CD4-positive, alpha-beta memory T cell (primary cell): ENCODE results near the gene HSPA2. TPM values are rescaled to one million over a fixed set of nuclear protein-coding genes. Genes with fewer than 3 reads are reported as not detected.
"Not testable (repeated sequence)": the region's sequence is repeated elsewhere in the genome, so short reads cannot be mapped to it uniquely, and the experiment has no call there.

Experiments
- CTCF ChIA-PET: fragments of 350-600 bp; sonication (Branson Sonifier 250); formaldehyde crosslinking; loops from one replicate; lab custom pipeline; 2021; ENCODE audit warnings: inconsistent platforms; ENCODE audit not compliant: partially characterized antibody; lab: Charles Lee
- POLR2A ChIA-PET: fragments of 350-600 bp; sonication (Branson Sonifier 250); formaldehyde crosslinking; loops from one replicate; lab custom pipeline; 2021; ENCODE audit not compliant: partially characterized antibody; lab: Charles Lee
- DNase-seq, 5 donors: peaks; one replicate each; pipeline versions ENCODE4 v3.0.0 to v3.0.0-alpha.2; 2020 to 2022; ENCODE audit warnings: mixed read lengths in 1 of 5
- H3K27ac ChIP-seq: one replicate; pipeline ENCODE4 v1.7.0; 2013; ENCODE audit warnings: low read depth, low read length
- H3K27me3 ChIP-seq: 2 replicates; pipeline ENCODE4 v1.7.0; 2013; ENCODE audit warnings: mild to moderate bottlenecking, low read length, moderate library complexity; ENCODE audit not compliant: insufficient read depth
- H3K36me3 ChIP-seq: 2 replicates; pipeline ENCODE4 v1.7.0; 2013; ENCODE audit warnings: mild to moderate bottlenecking, low read length, moderate library complexity; ENCODE audit not compliant: insufficient read depth
- H3K4me1 ChIP-seq: 2 replicates; pipeline ENCODE4 v1.7.0; 2013; ENCODE audit warnings: mild to moderate bottlenecking, low read length, moderate library complexity; ENCODE audit not compliant: insufficient read depth
- H3K4me3 ChIP-seq, 2 donors: one replicate each; pipeline ENCODE4 v1.7.0; 2013; ENCODE audit warnings: low read length in 2 of 2, mild to moderate bottlenecking in 1 of 2
- H3K9me3 ChIP-seq, 2 donors: one replicate each; pipeline ENCODE4 v1.7.0; 2013; ENCODE audit warnings: low read length in 2 of 2, control low read depth in 1 of 2; ENCODE audit not compliant: control insufficient read depth in 1 of 2
- H3K27ac Mint-ChIP-seq, 7 donors: one replicate each; pipeline ENCODE4 v1.8.0; 2020 to 2021; ENCODE audit warnings: mixed read lengths in 7 of 7, mild to moderate bottlenecking in 6 of 7, inconsistent platforms in 3 of 7, moderate library complexity in 3 of 7
- H3K27me3 Mint-ChIP-seq, 2 donors: one replicate each; pipeline ENCODE4 v1.8.0; 2020 to 2021; ENCODE audit warnings: mixed read lengths in 2 of 2
- H3K36me3 Mint-ChIP-seq, 2 donors: one replicate each; pipeline ENCODE4 v1.8.0; 2020 to 2021; ENCODE audit warnings: mixed read lengths in 2 of 2, inconsistent platforms in 1 of 2, mild to moderate bottlenecking in 1 of 2
- H3K4me1 Mint-ChIP-seq, 4 donors: one replicate each; pipeline ENCODE4 v1.8.0; 2020 to 2021; ENCODE audit warnings: mixed read lengths in 4 of 4, mild to moderate bottlenecking in 1 of 4
- H3K4me3 Mint-ChIP-seq, 8 donors: one replicate each; pipeline ENCODE4 v1.8.0; 2020 to 2021; ENCODE audit warnings: mixed read lengths in 8 of 8, mild to moderate bottlenecking in 7 of 8, moderate library complexity in 6 of 8, inconsistent platforms in 3 of 8
- H3K9me3 Mint-ChIP-seq, 8 donors: one replicate each; pipeline ENCODE4 v1.8.0; 2020 to 2021; ENCODE audit warnings: mixed read lengths in 8 of 8, mild to moderate bottlenecking in 5 of 8, inconsistent platforms in 3 of 8, moderate library complexity in 1 of 8
- intact Hi-C: fragments of 100-400 bp; cut with micrococcal nuclease; formaldehyde crosslinking; loops from one replicate; pipeline ENCODE4 v1.15.1; 2023
- polyA plus RNA-seq, 2 donors: library from polyadenylated mRNA; unstranded; fragments of 300-500 nt; fragmentation: Illumina TruSeq; gene quantifications; one replicate each; pipeline ENCODE4 v1.2.3, GENCODE V29; 2021
- total RNA-seq, 2 experiments: library from RNA; stranded (reverse); gene quantifications; one replicate each; pipeline ENCODE4 v1.2.3, GENCODE V29; 2021

Gene HSPA2
- total and polyA plus RNA-seq, 4 experiments from 2014 or later = 0.37 to 1.5 (median 0.86) TPM

DNA sequence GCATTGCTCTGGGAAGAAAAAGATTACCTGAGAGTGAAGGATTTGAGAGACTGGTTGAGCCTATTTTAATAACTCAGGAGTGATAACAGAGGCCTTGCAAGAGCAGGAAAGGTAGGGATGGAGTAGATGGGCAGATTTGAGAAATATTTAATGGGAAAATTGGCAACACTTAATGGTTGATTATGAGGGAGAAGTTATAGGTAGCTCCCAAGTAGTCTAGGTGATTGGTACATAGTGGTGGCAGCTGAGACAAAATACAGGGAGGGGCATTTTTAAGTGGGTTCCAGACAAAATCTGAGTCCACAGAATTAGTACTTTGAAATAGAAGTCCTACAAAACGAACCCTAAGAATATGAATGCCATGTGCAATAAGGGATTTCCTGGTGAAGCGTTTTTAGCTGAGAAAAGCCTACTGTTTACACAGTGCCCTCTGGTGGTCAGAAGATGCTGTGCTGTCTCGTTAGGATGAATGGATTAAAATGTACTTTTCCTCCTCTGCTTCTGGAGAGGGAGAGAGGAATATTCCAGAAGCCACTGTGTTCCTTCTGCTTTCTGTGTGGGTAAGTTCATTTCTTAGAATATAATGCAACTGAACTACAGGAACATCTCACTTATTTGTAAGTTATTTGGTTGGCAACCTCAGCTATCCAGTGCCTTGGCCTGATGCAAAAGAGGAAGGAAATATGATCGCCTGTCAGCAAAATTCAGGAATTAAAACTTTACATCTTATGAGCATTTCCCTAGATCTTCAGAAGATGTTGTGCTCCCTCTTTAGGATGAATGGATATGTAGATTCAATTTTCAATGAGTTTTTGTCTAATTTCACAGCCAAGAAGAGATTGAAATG is 29.5 kb upstream of the HSPA2 start:
- ChIA-PET CTCF (interaction anchor here (0.6 to 6.0 kb wide), 20 partner anchors 9 to 381 kb away, joined by 3 to 109 read pairs (median 10); partner anchors contain the start of genes HSPA2 and MTHFD1), POLR2A (interaction anchor here (0.8 to 12.6 kb wide), 9 partner anchors 9 to 173 kb away, joined by 3 to 318 read pairs (median 3); partner anchors contain the start of gene MTHFD1)
- H3K36me3 Mint-ChIP-seq = peaks cover 0 to 17% of the 10 kb centered on the region in 2 donors
- H3K4me3 Mint-ChIP-seq = peak overlapping the region in 7 of 8 donors; percentile 12 to 93 (median 65)
- peak; percentile 65 to 72 (median 69) for DNase-seq
- Histone ChIP-seq H3K27me3 (no peaks in the 10 kb centered on the region), H3K27ac (peak overlapping the region; percentile 59), H3K4me3 (no peak overlapping the region), H3K36me3 (peaks cover 6% of the 10 kb centered on the region), H3K4me1 (peaks cover 92% of the 10 kb centered on the region), H3K9me3 (no peaks in the 10 kb centered on the region)
- H3K27me3 Mint-ChIP-seq = no peaks in the 10 kb centered on the region
- intact Hi-C loops = loop anchor here (1.0 to 2.0 kb wide), 6 partner anchors 8 to 167 kb away; partner anchors contain the start of gene ZBTB25
- H3K4me1 Mint-ChIP-seq = peaks cover 62 to 93% (median 81%) of the 10 kb centered on the region in 4 donors
- H3K9me3 Mint-ChIP-seq = no peaks in the 10 kb centered on the region
- peak overlapping the region; percentile 54 to 94 (median 88) for H3K27ac Mint-ChIP-seq

DNA sequence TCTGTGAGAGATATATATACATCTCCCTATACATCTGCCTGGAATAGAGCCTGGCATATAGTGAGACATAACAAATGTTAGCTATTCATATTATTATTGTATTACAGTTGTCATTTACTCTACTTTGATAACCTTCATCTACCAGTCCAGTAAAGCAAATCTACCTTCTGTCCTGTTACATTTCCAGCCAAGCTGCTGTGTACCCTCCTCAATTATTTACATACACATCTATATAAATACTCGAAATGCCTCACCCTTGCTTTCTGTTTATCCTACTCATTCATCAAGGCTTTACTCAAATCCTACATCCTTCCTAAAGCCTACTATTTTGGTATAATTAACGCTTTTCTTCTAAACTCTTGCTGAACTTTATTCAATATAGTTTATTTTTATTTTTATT is 27.3 kb upstream of the HSPA2 start:
- Histone ChIP-seq H3K27ac (no peak overlapping the region), H3K9me3 (no peaks in the 10 kb centered on the region), H3K27me3 (no peaks in the 10 kb centered on the region), H3K4me1 (peaks cover 90% of the 10 kb centered on the region), H3K4me3 (no peak overlapping the region), H3K36me3 (peaks cover 6% of the 10 kb centered on the region)
- intact Hi-C loops = no loop called here
- no peaks in the 10 kb centered on the region for H3K27me3 Mint-ChIP-seq
- peaks cover 67 to 93% (median 80%) of the 10 kb centered on the region in 4 donors for H3K4me1 Mint-ChIP-seq
- DNase-seq = no peak
- no peak overlapping the region for H3K4me3 Mint-ChIP-seq
- CTCF ChIA-PET = interaction anchor here (0.6 to 5.6 kb wide), 5 partner anchors 17 to 169 kb away, joined by 3 to 109 read pairs (median 3); partner anchors contain the start of gene HSPA2
- no peaks in the 10 kb centered on the region for H3K9me3 Mint-ChIP-seq
- POLR2A ChIA-PET = interaction anchor here (0.6 to 4.0 kb wide), 2 partner anchors 9 to 12 kb away, joined by 3 to 44 read pairs; partner anchors contain the start of gene ZBTB1
- peaks cover 0 to 14% of the 10 kb centered on the region in 2 donors for H3K36me3 Mint-ChIP-seq
- H3K27ac Mint-ChIP-seq = peak overlapping the region in 1 of 7 donors; percentile 49

DNA sequence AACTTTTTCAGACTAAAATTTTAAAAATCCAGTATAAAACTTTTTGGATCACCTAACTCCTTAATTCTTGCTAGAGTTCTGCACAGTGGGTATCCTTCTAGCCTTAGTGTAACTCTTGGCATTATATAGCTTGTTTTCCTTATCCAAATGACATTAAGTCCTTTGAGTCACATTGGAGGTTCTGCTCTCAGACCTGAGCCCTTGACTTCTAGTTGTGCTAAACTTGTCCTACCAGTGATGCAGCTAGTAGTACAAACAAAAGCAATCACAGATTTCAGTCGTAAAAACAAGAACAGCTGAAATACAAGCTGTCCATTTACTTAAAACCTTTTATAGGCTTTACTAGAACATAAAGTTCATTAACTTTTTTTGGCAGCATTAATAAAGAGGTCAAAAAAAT is 25.5 kb upstream of the HSPA2 start:
- peaks cover 6% of the 10 kb centered on the region for H3K36me3 ChIP-seq
- Mint-ChIP-seq H3K36me3 (peaks cover 0 to 16% of the 10 kb centered on the region in 2 donors), H3K9me3 (no peaks in the 10 kb centered on the region), H3K27me3 (no peaks in the 10 kb centered on the region), H3K4me1 (peaks cover 57 to 85% (median 69%) of the 10 kb centered on the region in 4 donors), H3K27ac (no peak overlapping the region), H3K4me3 (peak overlapping the region in 1 of 8 donors; percentile 8)
- peaks cover 77% of the 10 kb centered on the region for H3K4me1 ChIP-seq
- H3K27ac ChIP-seq = no peak overlapping the region
- H3K9me3 ChIP-seq = no peaks in the 10 kb centered on the region
- ChIA-PET CTCF (interaction anchor here (1.0 to 3.3 kb wide), 7 partner anchors 12 to 85 kb away, joined by 3 to 16 read pairs (median 6); partner anchors contain the start of gene ZBTB25), POLR2A (interaction anchor here (0.6 to 1.9 kb wide), 5 partner anchors 10 to 26 kb away, joined by 3 to 13 read pairs (median 3); partner anchors contain the start of genes HSPA2 and ZBTB1)
- no peak for DNase-seq
- no peaks in the 10 kb centered on the region for H3K27me3 ChIP-seq
- intact Hi-C loops = no loop called here
- peak overlapping the region in 1 of 2 donors; percentile 14 for H3K4me3 ChIP-seq

DNA sequence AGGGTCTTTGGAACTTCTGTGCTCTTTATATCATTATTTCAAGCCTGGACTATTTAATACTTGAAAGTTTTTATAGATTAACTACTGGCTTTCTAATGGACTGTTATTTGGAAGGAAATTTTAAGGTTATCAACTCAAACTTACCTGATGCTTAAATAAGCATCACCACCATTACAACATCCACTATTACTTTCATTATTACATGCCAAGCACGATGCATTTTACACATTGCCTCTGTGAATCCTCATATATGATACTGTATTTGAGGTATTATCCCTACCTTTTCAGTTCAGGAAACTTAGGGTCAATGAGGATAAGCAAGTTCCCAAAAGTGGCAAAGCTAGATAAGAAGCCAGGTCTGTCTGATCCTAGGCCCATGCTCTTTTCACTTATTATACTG is 23.6 kb upstream of the HSPA2 start:
- peaks cover 45 to 66% (median 54%) of the 10 kb centered on the region in 4 donors for H3K4me1 Mint-ChIP-seq

DNA sequence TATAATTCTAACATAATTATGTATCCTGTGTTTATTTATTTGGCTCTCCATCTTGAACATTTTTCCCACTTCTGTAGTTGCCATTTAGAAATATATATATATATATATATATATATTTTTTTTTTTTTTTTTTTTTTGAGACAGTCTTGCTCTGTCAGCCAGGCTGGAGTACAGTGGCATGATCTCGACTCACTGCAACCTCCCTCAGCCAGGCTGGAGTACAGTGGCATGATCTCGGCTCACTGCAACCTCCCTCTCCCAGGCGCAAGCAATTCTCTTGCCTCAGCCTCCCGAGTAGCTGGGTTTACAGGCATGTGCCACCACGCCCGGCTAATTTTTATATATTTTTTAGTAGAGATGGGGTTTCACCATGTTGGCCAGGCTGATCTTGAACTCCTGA is 22.9 kb upstream of the HSPA2 start:
- H3K4me3 ChIP-seq, intact Hi-C loops, H3K36me3 Mint-ChIP-seq, H3K27me3 Mint-ChIP-seq, H3K27ac ChIP-seq, H3K9me3 ChIP-seq, H3K27ac Mint-ChIP-seq, DNase-seq, H3K9me3 Mint-ChIP-seq, H3K27me3 ChIP-seq: not testable (repeated sequence)
- Mint-ChIP-seq H3K4me1 (peaks cover 39 to 59% (median 49%) of the 10 kb centered on the region in 4 donors), H3K4me3 (peak overlapping the region in 1 of 8 donors; percentile 11)
- Histone ChIP-seq H3K4me1 (peaks cover 66% of the 10 kb centered on the region), H3K36me3 (peaks cover 13% of the 10 kb centered on the region)
- POLR2A ChIA-PET = interaction anchor here (1.4 to 1.9 kb wide), 2 partner anchors 13 to 16 kb away, joined by 4 to 6 read pairs; partner anchors contain the start of gene ZBTB1
- CTCF ChIA-PET = interaction anchor here (3.3 kb wide), 1 partner anchor 88 kb away, joined by 16 read pairs; no protein-coding TSS in a partner anchor

More for the DNA sequence above, 23.6 kb upstream of the HSPA2 start:
- DNase-seq = no peak
- Mint-ChIP-seq H3K9me3 (no peaks in the 10 kb centered on the region), H3K36me3 (peaks cover 0 to 8% of the 10 kb centered on the region in 2 donors), H3K27me3 (no peaks in the 10 kb centered on the region), H3K4me3 (peak overlapping the region in 6 of 8 donors; percentile 6 to 78 (median 32)), H3K27ac (peak overlapping the region in 3 of 7 donors; percentile 3 to 63 (median 51))
- H3K27ac ChIP-seq = no peak overlapping the region
- peaks cover 6% of the 10 kb centered on the region for H3K36me3 ChIP-seq
- POLR2A ChIA-PET = interaction anchor here (1.9 kb wide), 1 partner anchor 16 kb away, joined by 5 read pairs; no protein-coding TSS in a partner anchor
- intact Hi-C loops = no loop called here
- no peak overlapping the region for H3K4me3 ChIP-seq
- H3K27me3 ChIP-seq = no peaks in the 10 kb centered on the region
- no peaks in the 10 kb centered on the region for H3K9me3 ChIP-seq
- CTCF ChIA-PET = interaction anchor here (0.6 to 3.3 kb wide), 2 partner anchors 87 to 173 kb away, joined by 4 to 16 read pairs; no protein-coding TSS in a partner anchor
- peaks cover 72% of the 10 kb centered on the region for H3K4me1 ChIP-seq

DNA sequence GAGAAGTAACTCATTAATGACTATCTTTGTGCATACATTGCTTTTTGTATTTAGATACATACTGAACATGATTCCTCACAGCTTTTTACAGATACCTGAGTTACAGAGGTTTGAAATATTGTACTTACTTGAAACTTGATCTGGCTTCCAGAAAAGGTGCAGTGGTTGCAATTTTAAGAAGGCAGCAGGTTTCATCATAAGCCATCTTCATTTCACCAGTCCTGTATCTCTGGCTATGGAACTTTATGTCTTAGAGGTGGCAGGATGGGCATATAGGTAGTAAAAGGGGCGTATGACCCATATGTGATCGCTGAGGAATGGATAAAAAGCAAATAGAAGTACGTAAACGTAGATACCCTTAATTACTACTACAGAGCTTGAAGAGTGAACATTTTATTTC is 22.3 kb upstream of the HSPA2 start:
- CTCF ChIA-PET = interaction anchor here (0.6 to 1.4 kb wide), 2 partner anchors 9 to 147 kb away, joined by 3 to 4 read pairs; no protein-coding TSS in a partner anchor
- Mint-ChIP-seq H3K27me3 (no peaks in the 10 kb centered on the region), H3K36me3 (peaks cover 0 to 4% of the 10 kb centered on the region in 2 donors), H3K4me3 (peak overlapping the region in 1 of 8 donors; percentile 8), H3K9me3 (no peaks in the 10 kb centered on the region), H3K4me1 (peaks cover 35 to 53% (median 45%) of the 10 kb centered on the region in 4 donors), H3K27ac (peak overlapping the region in 1 of 7 donors; percentile 23)
- Histone ChIP-seq H3K27me3 (no peaks in the 10 kb centered on the region), H3K9me3 (no peaks in the 10 kb centered on the region), H3K4me1 (peaks cover 66% of the 10 kb centered on the region), H3K4me3 (no peak overlapping the region), H3K36me3 (peaks cover 18% of the 10 kb centered on the region), H3K27ac (no peak overlapping the region)
- POLR2A ChIA-PET = interaction anchor here (0.6 to 1.9 kb wide), 3 partner anchors 13 to 179 kb away, joined by 3 to 6 read pairs (median 4); partner anchors contain the start of gene ZBTB1
- DNase-seq = no peak
- intact Hi-C loops = no loop called here
